Measurements from ENCODE around the gene SPATA24. TPM values are rescaled to one million over a fixed set of nuclear protein-coding genes. Genes with fewer than 3 reads are reported as not detected.
A peak's percentile ranks its signal among the peaks of the same experiment; 100 is the strongest.

The SPATA24 gene
- total and polyA plus RNA-seq, 2 of the 13 experiments (the other 11 are each of a cell fraction or from before 2014, with no cell fraction given): 6.0 to 11.1 TPM

DNA sequence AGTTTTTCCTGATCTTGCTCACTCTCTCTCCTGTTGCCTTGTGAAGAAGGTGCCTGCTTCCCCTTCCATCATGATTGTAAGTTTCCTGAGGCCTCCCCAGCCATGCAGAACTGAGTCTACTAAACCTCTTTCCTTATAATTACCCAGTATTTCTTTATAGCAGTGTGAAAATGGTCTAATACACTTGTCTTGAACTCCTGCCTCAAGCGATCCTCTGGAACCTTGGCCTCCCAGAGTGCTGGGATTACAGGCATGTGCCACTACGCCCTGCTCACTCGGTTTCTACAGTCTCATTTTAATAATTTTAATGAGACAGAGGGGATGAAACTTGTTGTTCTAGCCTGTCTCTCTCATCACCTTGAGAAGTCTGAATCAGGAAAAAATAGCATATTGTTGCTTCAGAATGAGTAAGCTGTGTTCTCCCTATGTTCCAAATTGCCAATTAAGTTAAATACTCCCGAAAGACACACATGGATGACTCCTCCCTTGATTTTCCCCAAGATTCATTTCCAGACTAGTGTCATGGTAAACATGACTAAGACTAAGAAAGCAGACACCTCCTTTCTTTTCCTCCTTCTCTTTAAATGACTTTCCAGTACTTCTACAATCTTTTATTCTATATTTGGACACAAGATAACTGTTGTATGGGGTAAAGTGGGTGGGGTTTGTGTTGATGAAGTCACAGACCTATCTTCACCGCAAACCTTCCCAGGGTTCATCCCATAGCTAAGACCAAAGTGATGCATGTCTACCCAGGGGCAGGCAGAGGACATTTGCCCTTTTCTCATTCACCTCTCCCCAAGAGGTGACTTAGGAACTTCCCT, 43.3 kb upstream of the SPATA24 start:
- Histone ChIP-seq H3K4me1 (ENCODE audit: insufficient read depth, low read length) (no peaks in the 10 kb centered on the region), H3K9me3 (ENCODE audit: low read length) (no peaks in the 10 kb centered on the region), H2AFZ (ENCODE audit: low read length) (no peak overlapping the region), H4K20me1 (ENCODE audit: insufficient read depth, low read length) (no peaks in the 10 kb centered on the region), H3K79me2 (ENCODE audit: insufficient read depth, low read length) (no peaks in the 10 kb centered on the region), H3K36me3 (replicated peaks in 1 of 2; ENCODE audit: control insufficient read depth in 1 of 2, insufficient read depth in 2 of 2, low read length in 2 of 2) (no peaks in the 10 kb centered on the region), H3K27me3 (ENCODE audit: control insufficient read depth in 1 of 2, insufficient read depth in 2 of 2, low read length in 2 of 2) (peaks cover 0 to 8% of the 10 kb centered on the region in 2 experiments; a peak in 2 of 5 replicates), H3K27ac (ENCODE audit: extremely low read length, insufficient read depth, low read length) (no peak overlapping the region), H3K9ac (ENCODE audit: insufficient read depth, low read depth, low read length) (no peak overlapping the region), H3K4me3 (replicated peaks in 1 of 3; ENCODE audit: insufficient read depth in 1 of 3, low read depth in 2 of 3, low read length in 3 of 3) (no peak overlapping the region), H3K4me2 (ENCODE audit: low read depth, low read length) (no peak overlapping the region)
- ChIA-PET POLR2A (interaction anchor here (2.6 kb wide), 1 partner anchor 8 kb away, joined by 9 read pairs; the partner anchor contains the start of gene DNAJC18), CTCF (ENCODE audit: low intra/inter-chr PET ratio, low total read pairs) (no interaction called here)
- no peak for ATAC-seq
- no peak for TF ChIP-seq SALL1 (CRISPR knock-in tag; IDR thresholded peaks at IDR 0.05)
- no peak for TF ChIP-seq NFYC (CRISPR knock-in tag; IDR thresholded peaks at IDR 0.05)
- intact Hi-C loops (cut with micrococcal nuclease; ENCODE audit: unreplicated experiment): no loop called here
- WGBS (ENCODE audit: low lambda C conversion rate): 55% methylated on average over 5 of the region's 5 CpGs
- DNase-seq (ENCODE audit: low spot score): no peak
- no peak for FAIRE-seq
- in situ Hi-C loops (cut with HindIII; ENCODE audit: extremely low pct_ligation_motif_present, low pct_unique_long_range_greater_than_20kb): no loop called here
- no TSS peak for BruUV-seq (replicated peaks)

GRCh38 chr5:139445325-139446170, 41.7 kb upstream of the SPATA24 start:
- BruUV-seq (replicated peaks): no TSS peak
- in situ Hi-C loops (cut with HindIII; ENCODE audit: extremely low pct_ligation_motif_present, low pct_unique_long_range_greater_than_20kb): no loop called here
- CTCF ChIA-PET (ENCODE audit: low intra/inter-chr PET ratio, low total read pairs): no interaction called here
- TF ChIP-seq, protein P1, sequence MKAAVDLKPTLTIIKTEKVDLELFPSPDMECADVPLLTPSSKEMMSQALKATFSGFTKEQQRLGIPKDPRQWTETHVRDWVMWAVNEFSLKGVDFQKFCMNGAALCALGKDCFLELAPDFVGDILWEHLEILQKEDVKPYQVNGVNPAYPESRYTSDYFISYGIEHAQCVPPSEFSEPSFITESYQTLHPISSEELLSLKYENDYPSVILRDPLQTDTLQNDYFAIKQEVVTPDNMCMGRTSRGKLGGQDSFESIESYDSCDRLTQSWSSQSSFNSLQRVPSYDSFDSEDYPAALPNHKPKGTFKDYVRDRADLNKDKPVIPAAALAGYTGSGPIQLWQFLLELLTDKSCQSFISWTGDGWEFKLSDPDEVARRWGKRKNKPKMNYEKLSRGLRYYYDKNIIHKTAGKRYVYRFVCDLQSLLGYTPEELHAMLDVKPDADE (CRISPR knock-in tag; IDR thresholded peaks at IDR 0.05): no peak
- no peak for TF ChIP-seq WIZ (CRISPR knock-in tag; IDR thresholded peaks at IDR 0.05)
- TF ChIP-seq PITX1 (CRISPR knock-in tag; IDR thresholded peaks at IDR 0.05): no peak
- TF ChIP-seq EED (CRISPR knock-in tag; IDR thresholded peaks at IDR 0.05): no peak
- TF ChIP-seq U2AF1 (optimal IDR thresholded peaks at IDR 0.05; ENCODE audit: low read depth, low read length): no peak
- no peak for TF ChIP-seq BCL6 (CRISPR knock-in tag; IDR thresholded peaks at IDR 0.05)
- no peak for TF ChIP-seq RBM39 (IDR thresholded peaks at IDR 0.05; ENCODE audit: low read depth, low read length, poor library complexity, severe bottlenecking)
- no peak for TF ChIP-seq ZNF713 (CRISPR knock-in tag; IDR thresholded peaks at IDR 0.05)
- no peak for TF ChIP-seq HNRNPK (IDR thresholded peaks at IDR 0.05; ENCODE audit: low read depth, low read length, poor library complexity, severe bottlenecking)

More at GRCh38 chr5:139445325-139446170, 41.7 kb upstream of the SPATA24 start:
- FAIRE-seq: no peak
- intact Hi-C loops (cut with micrococcal nuclease; ENCODE audit: unreplicated experiment): no loop called here
- H3K9ac ChIP-seq (ENCODE audit: insufficient read depth, low read depth, low read length): no peak overlapping the region
- no peaks in the 10 kb centered on the region for H4K20me1 ChIP-seq (ENCODE audit: insufficient read depth, low read length)
- DNase-seq (ENCODE audit: low spot score): no peak
- H3K4me1 ChIP-seq (ENCODE audit: insufficient read depth, low read length): no peaks in the 10 kb centered on the region
- H3K9me3 ChIP-seq (ENCODE audit: low read length): no peaks in the 10 kb centered on the region
- WGBS (ENCODE audit: low lambda C conversion rate): 20% methylated on average over 7 of the region's 7 CpGs
- peak; percentile 38; the same call in 2 of the 3 replicates for ATAC-seq
- no peak overlapping the region for H3K4me3 ChIP-seq (replicated peaks in 1 of 3; ENCODE audit: insufficient read depth in 1 of 3, low read depth in 2 of 3, low read length in 3 of 3)
- no peak overlapping the region for H3K27ac ChIP-seq (ENCODE audit: extremely low read length, insufficient read depth, low read length)
- H3K27me3 ChIP-seq (ENCODE audit: control insufficient read depth in 1 of 2, insufficient read depth in 2 of 2, low read length in 2 of 2): peaks cover 0 to 11% of the 10 kb centered on the region in 2 experiments; a peak in 2 of 5 replicates
- POLR2A ChIA-PET: interaction anchor here (0.7 to 1.5 kb wide), 2 partner anchors 38 to 57 kb away, joined by 3 to 5 read pairs; no protein-coding TSS in a partner anchor
- no peak overlapping the region for H3K4me2 ChIP-seq (ENCODE audit: low read depth, low read length)
- H2AFZ ChIP-seq (ENCODE audit: low read length): no peak overlapping the region
- H3K36me3 ChIP-seq (replicated peaks in 1 of 2; ENCODE audit: control insufficient read depth in 1 of 2, insufficient read depth in 2 of 2, low read length in 2 of 2): no peaks in the 10 kb centered on the region
- no peaks in the 10 kb centered on the region for H3K79me2 ChIP-seq (ENCODE audit: insufficient read depth, low read length)

Measured in HepG2 (cell line).